Brain microvascular endothelial cell (primary cell): Measurements from ENCODE around the gene NDUFV1.

Source experiments
- DNase-seq: peaks from one replicate; pipeline ENCODE4 v3.0.0-alpha.2; 2020
- H3K27ac ChIP-seq: fragments of 250-450 bp; sonication (Bioruptor Pico); 2 replicates; pipeline ENCODE4 v1.5.1; 2020; ENCODE audit warnings: mild to moderate bottlenecking, moderate library complexity
- H3K27me3 ChIP-seq: fragments of 250-450 bp; sonication (Bioruptor Pico); replicated peaks from 2 replicates; pipeline ENCODE4 v1.5.1; 2020; ENCODE audit warnings: mild to moderate bottlenecking
- H3K36me3 ChIP-seq: fragments of 250-450 bp; sonication (Bioruptor Pico); replicated peaks from 2 replicates; pipeline ENCODE4 v1.5.1; 2020; ENCODE audit warnings: mild to moderate bottlenecking
- H3K4me3 ChIP-seq: 2 replicates; pipeline ENCODE4 v1.5.1; 2011; ENCODE audit warnings: low read depth, mild to moderate bottlenecking, control low read depth, low read length, moderate library complexity
- CTCF ChIP-seq: IDR thresholded peaks from 2 replicates; pipeline ENCODE4 v1.5.1; 2011; ENCODE audit warnings: low read depth, mild to moderate bottlenecking, moderate library complexity, low read length, control low read depth, inconsistent platforms; ENCODE audit errors: missing control alignments
- in situ Hi-C: cut with HindIII; loops from 2 replicates; pipeline ENCODE4 v1.10.0; 2017; ENCODE audit warnings: low sequenced_read_pairs, low pct_ligation_motif_present

Gene NDUFV1

GRCh38 chr11:67630228-67630942 is 23.6 kb downstream of the NDUFV1 start:
- DNase-seq = peak; percentile 96
- H3K27ac ChIP-seq = peak overlapping the region; percentile 3
- H3K27me3 ChIP-seq = no peaks in the 10 kb centered on the region
- peak; percentile 79 for TF ChIP-seq CTCF
- no peaks in the 10 kb centered on the region for H3K36me3 ChIP-seq
- in situ Hi-C loops = no loop called here
- peak overlapping the region; percentile 68 for H3K4me3 ChIP-seq

- in situ Hi-C loops = no loop called here
- Histone ChIP-seq H3K4me3 (peak overlapping the region; percentile 68), H3K36me3 (no peaks in the 10 kb centered on the region), H3K27me3 (no peaks in the 10 kb centered on the region), H3K27ac (no peak overlapping the region)
- DNase-seq = no peak
- TF ChIP-seq CTCF = no peak
Observed at GRCh38 chr11:67630943-67631331, 24.2 kb downstream of the NDUFV1 start.

GRCh38 chr11:67631411-67631810 is 24.7 kb downstream of the NDUFV1 start:
- H3K27me3 ChIP-seq = no peaks in the 10 kb centered on the region
- in situ Hi-C loops = no loop called here
- no peak overlapping the region for H3K27ac ChIP-seq
- no peak overlapping the region for H3K4me3 ChIP-seq
- no peaks in the 10 kb centered on the region for H3K36me3 ChIP-seq
- TF ChIP-seq CTCF = no peak
- no peak for DNase-seq

- no peaks in the 10 kb centered on the region for H3K27me3 ChIP-seq
- H3K36me3 ChIP-seq = no peaks in the 10 kb centered on the region
- in situ Hi-C loops = no loop called here
- no peak overlapping the region for H3K27ac ChIP-seq
- H3K4me3 ChIP-seq = no peak overlapping the region
- TF ChIP-seq CTCF = no peak
- DNase-seq = no peak
Observed at GRCh38 chr11:67631853-67632174, 25.1 kb downstream of the NDUFV1 start.

- H3K27me3 ChIP-seq = no peaks in the 10 kb centered on the region
- DNase-seq = no peak
- in situ Hi-C loops = no loop called here
Observed at GRCh38 chr11:67632175-67632981, 25.6 kb downstream of the NDUFV1 start.

More at GRCh38 chr11:67632175-67632981, 25.6 kb downstream of the NDUFV1 start:
- TF ChIP-seq CTCF = no peak
- H3K27ac ChIP-seq = no peak overlapping the region
- no peaks in the 10 kb centered on the region for H3K36me3 ChIP-seq
- H3K4me3 ChIP-seq = no peak overlapping the region
